Measurements from ENCODE around the gene RRH.
A peak's percentile ranks its signal among the peaks of the same experiment; 100 is the strongest.

RRH gene

GRCh38 chr4:109816082-109816442 is 11.7 kb upstream of the RRH start:
- TF ChIP-seq, protein P1, sequence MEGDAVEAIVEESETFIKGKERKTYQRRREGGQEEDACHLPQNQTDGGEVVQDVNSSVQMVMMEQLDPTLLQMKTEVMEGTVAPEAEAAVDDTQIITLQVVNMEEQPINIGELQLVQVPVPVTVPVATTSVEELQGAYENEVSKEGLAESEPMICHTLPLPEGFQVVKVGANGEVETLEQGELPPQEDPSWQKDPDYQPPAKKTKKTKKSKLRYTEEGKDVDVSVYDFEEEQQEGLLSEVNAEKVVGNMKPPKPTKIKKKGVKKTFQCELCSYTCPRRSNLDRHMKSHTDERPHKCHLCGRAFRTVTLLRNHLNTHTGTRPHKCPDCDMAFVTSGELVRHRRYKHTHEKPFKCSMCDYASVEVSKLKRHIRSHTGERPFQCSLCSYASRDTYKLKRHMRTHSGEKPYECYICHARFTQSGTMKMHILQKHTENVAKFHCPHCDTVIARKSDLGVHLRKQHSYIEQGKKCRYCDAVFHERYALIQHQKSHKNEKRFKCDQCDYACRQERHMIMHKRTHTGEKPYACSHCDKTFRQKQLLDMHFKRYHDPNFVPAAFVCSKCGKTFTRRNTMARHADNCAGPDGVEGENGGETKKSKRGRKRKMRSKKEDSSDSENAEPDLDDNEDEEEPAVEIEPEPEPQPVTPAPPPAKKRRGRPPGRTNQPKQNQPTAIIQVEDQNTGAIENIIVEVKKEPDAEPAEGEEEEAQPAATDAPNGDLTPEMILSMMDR (IDR thresholded peaks at IDR 0.05; ENCODE audit: control insufficient read depth, extremely low read depth, insufficient read depth), result no peak
- peak overlapping the region; percentile 78 for H3K4me3 ChIP-seq (ENCODE audit: low read depth, low read length)
- DNase-seq (ENCODE audit: low read depth), result no peak

- DNase-seq (ENCODE audit: low read depth), result no peak
- H3K4me3 ChIP-seq (ENCODE audit: low read depth, low read length), result peak overlapping the region; percentile 78
- TF ChIP-seq, protein P1 (IDR thresholded peaks at IDR 0.05; ENCODE audit: control insufficient read depth, extremely low read depth, insufficient read depth), result no peak
Measured at GRCh38 chr4:109816894-109817293, 10.9 kb upstream of the RRH start.

- DNase-seq (ENCODE audit: low read depth), result no peak
- TF ChIP-seq, protein P1 (IDR thresholded peaks at IDR 0.05; ENCODE audit: control insufficient read depth, extremely low read depth, insufficient read depth), result no peak
- H3K4me3 ChIP-seq (ENCODE audit: low read depth, low read length), result no peak overlapping the region
Measured at GRCh38 chr4:109818268-109818667, 9.5 kb upstream of the RRH start.

- H3K4me3 ChIP-seq (ENCODE audit: low read depth, low read length), result no peak overlapping the region
- no peak for DNase-seq (ENCODE audit: low read depth)
- TF ChIP-seq, protein P1 (IDR thresholded peaks at IDR 0.05; ENCODE audit: control insufficient read depth, extremely low read depth, insufficient read depth), result no peak
Measured at GRCh38 chr4:109820563-109820962, 7.2 kb upstream of the RRH start.

GRCh38 chr4:109821185-109821584 is 6.6 kb upstream of the RRH start:
- H3K4me3 ChIP-seq (ENCODE audit: low read depth, low read length), result no peak overlapping the region
- DNase-seq (ENCODE audit: low read depth), result no peak
- TF ChIP-seq, protein P1 (IDR thresholded peaks at IDR 0.05; ENCODE audit: control insufficient read depth, extremely low read depth, insufficient read depth), result no peak

DNA sequence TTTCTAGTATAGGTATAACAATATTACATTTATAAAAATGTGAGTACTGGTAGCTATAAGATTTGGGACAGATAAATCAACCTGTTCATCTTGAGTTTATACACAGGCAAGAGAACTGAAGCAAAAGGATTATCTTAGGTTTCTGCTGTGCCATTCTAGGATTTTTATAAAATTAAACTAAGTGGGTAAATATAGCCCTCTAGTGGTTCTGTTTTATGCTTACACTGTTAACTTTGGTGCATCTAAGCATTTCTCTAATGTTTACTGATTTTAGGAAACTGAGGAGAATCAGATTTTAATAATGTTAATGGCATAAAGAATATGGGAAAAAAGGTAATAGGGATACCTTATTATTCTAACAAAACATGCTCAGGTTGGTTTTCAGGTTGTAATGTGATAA is 1.1 kb upstream of the RRH start:
- no peak for DNase-seq (ENCODE audit: low read depth)
- TF ChIP-seq, protein P1 (IDR thresholded peaks at IDR 0.05; ENCODE audit: control insufficient read depth, extremely low read depth, insufficient read depth), result peak; percentile 41
- H3K4me3 ChIP-seq (ENCODE audit: low read depth, low read length), result no peak overlapping the region

DNA sequence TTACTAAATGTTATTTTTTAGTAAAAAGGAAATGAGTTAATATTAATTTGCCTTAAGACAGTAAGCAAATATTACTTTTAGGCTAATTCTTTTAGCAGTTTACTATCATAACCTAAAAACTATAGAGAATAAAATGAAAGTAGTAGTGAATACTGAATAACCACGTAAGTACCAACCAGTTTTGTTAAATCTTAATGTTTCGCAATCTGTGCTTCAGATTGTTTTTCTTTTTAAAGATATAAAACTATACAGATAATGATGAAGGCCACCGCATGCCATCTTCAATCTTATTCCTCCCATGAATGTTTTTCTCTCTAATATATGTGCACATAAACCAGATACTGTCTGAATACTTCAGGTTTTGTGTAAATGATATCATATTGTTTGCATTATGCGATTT is 6.0 kb downstream of the RRH start:
- no peak for DNase-seq (ENCODE audit: low read depth)
- no peak overlapping the region for H3K4me3 ChIP-seq (ENCODE audit: low read depth, low read length)
- TF ChIP-seq, protein P1 (IDR thresholded peaks at IDR 0.05; ENCODE audit: control insufficient read depth, extremely low read depth, insufficient read depth), result no peak
